ENCODE measurements around the gene SYNDIG1.

Gene SYNDIG1

GRCh38 chr20:24572140-24572539 is 102.7 kb downstream of the SYNDIG1 start:
- no peak for FAIRE-seq

GRCh38 chr20:24572862-24573261 is 103.4 kb downstream of the SYNDIG1 start:
- no peak for FAIRE-seq

GRCh38 chr20:24573557-24573956 is 104.1 kb downstream of the SYNDIG1 start:
- FAIRE-seq, result no peak

GRCh38 chr20:24574307-24574706 is 104.9 kb downstream of the SYNDIG1 start:
- FAIRE-seq, result no peak

GRCh38 chr20:24574797-24575196 is 105.4 kb downstream of the SYNDIG1 start:
- FAIRE-seq, result no peak

- no peak for FAIRE-seq
Measured at GRCh38 chr20:24575811-24576210, 106.4 kb downstream of the SYNDIG1 start.

GRCh38 chr20:24576447-24576846 is 107.0 kb downstream of the SYNDIG1 start:
- no peak for FAIRE-seq

- FAIRE-seq, result no peak
Measured at GRCh38 chr20:24577271-24577909, 108.0 kb downstream of the SYNDIG1 start.

GRCh38 chr20:24578567-24579415 is 109.4 kb downstream of the SYNDIG1 start:
- FAIRE-seq, result no peak

- no peak for FAIRE-seq
Measured at GRCh38 chr20:24579475-24579874, 110.0 kb downstream of the SYNDIG1 start.

- FAIRE-seq, result no peak
Measured at GRCh38 chr20:24580006-24580405, 110.6 kb downstream of the SYNDIG1 start.

- no peak for FAIRE-seq
Measured at GRCh38 chr20:24580855-24581254, 111.4 kb downstream of the SYNDIG1 start.

GRCh38 chr20:24581443-24582170 is 112.2 kb downstream of the SYNDIG1 start:
- no peak for FAIRE-seq

- FAIRE-seq, result no peak
Measured at GRCh38 chr20:24582373-24583168, 113.1 kb downstream of the SYNDIG1 start.

- no peak for FAIRE-seq
Measured at GRCh38 chr20:24583169-24583792, 113.9 kb downstream of the SYNDIG1 start.

- FAIRE-seq, result no peak
Measured at GRCh38 chr20:24584078-24584477, 114.6 kb downstream of the SYNDIG1 start.

- no peak for FAIRE-seq
Measured at GRCh38 chr20:24584538-24585356, 115.3 kb downstream of the SYNDIG1 start.

- FAIRE-seq, result no peak
Measured at GRCh38 chr20:24585796-24586522, 116.5 kb downstream of the SYNDIG1 start.

- no peak for FAIRE-seq
Measured at GRCh38 chr20:24586523-24586840, 117.1 kb downstream of the SYNDIG1 start.

GRCh38 chr20:24587384-24588046 is 118.1 kb downstream of the SYNDIG1 start:
- no peak for FAIRE-seq

Measured in A204.1 (cell line).